Jurkat, Clone E6-1 (cell line): ENCODE results near the gene CSMD2.
"Not testable (repeated sequence)": the region's sequence is repeated elsewhere in the genome, so short reads cannot be mapped to it uniquely, and the experiment has no call there.

ENCODE experiments used
- DNase-seq: peaks from one replicate; pipeline ENCODE4 v3.0.0-alpha.2; 2011; ENCODE audit warnings: low read depth, low spot score
- H3K4me3 ChIP-seq: 2 replicates; pipeline ENCODE4 v1.5.1; 2011; ENCODE audit warnings: mild to moderate bottlenecking, low read length, control low read depth, moderate library complexity

CSMD2 gene

DNA sequence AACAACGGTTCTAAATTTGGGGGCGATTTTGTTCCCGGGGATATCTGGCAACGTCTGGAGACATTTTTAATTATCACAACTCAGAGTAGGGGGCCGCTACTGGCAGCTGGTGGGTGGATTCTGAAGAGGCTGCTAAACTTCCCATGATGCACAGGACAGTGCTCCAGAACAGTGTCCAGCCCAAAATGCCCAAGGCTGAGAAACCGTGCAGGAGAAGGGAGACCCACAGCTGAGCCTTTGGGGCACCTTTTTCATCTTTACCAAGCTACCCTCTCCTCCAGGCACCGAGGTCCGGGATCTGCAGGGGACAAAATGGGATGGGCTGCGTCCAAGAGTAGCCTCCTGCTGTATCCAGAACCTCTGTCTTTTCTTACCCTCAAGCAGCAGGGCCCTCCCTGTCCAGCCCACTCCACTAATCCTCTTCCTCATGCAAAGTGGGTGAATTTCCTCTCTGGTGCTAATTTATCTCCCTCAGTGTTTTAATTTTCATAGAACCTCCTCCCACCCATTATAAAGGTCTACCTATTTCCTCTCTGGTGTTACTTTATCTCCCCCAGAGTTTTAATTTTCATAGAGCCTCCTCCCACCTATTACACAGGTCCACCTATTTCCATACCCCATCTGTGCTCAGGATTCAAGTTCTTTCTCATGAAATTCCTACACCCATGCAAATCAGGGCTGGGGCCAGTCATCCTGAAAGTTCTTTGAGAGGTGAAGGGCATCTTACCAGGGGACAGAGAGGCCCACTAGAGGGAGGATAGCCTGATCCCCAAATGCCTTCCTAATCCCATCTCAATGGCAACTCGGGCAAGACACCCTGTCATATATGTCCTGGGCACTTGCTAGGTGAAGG, 42.7 kb downstream of the CSMD2 start:
- DNase-seq: no peak
- no peak overlapping the region for H3K4me3 ChIP-seq

DNA sequence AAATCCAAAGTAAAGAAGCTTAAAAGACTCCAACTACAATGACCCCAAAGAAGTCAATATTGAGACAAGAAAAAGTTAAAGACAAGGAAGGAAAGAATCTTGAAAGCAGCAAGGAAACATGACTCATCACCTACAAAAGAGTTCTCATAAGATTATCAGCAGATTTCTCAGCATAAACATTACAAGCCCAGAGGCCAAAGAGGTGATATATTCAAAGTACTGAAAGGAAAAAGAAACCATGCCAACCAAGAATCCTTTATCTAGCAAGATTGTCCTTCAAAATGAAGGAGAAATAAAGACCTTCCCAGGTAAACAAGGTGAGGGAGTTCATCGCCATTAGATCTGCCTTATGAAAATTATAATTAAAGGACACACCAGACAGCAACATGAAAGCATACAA, 49.8 kb downstream of the CSMD2 start:
- H3K4me3 ChIP-seq: no peak overlapping the region
- DNase-seq: no peak

DNA sequence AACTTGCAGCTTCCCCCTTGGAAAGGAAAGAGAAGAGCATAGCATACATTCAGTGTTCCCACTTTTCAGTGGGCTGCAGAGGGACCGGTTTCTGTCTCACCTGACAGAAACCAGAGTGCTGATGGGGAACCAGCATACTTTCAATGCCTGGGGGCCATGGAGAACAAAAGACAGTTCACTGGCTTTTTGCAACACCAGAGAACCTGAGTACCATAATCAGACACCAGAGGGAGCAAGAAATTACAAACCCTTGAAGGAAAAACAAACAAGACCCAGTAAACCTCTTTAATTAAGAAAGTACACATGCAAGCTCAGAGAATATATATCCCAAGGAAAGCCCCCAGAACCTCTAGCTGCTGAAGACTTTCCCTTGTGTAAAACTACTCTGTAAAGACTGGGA, 51.1 kb downstream of the CSMD2 start:
- DNase-seq: peak; percentile 17
- no peak overlapping the region for H3K4me3 ChIP-seq

DNA sequence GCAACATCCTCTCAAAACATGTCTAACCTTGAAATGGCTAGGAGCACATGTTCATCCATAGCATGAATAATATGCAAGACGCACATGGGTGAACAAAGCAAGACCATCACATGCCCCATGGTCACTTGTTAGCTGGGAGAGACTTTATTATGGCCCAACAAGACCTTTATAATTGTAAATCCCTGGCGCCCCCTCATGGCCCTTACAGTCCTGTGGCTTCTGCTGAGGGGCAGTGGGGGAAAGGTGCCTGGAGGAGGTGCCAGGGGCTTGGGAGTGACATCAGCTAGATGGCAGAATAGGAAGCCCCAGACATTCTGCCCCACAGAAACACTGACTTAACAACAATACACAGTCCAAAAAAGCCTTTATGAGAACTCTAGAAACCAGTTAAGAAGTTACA, 51.7 kb downstream of the CSMD2 start:
- DNase-seq: no peak
- H3K4me3 ChIP-seq: no peak overlapping the region

DNA sequence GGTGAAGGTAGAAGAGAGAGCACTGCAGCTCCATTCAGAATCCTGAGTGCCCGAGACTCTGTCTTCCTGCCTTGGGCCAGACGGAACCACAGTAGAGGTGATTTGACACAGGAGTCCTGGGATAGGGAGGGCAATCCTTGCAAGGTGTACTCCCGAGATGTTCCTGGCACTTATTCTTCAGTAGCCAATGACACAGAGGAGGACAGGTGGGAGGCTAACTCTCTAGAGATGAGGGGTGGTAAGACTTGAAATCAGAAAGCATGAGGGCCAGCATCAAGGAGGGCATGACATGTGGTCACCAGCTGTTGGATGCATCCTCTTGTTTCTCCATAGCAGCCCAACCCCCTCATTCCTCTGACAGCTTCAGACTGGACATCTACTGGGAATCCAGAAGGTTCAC, 56.3 kb downstream of the CSMD2 start:
- DNase-seq: no peak
- H3K4me3 ChIP-seq: no peak overlapping the region

DNA sequence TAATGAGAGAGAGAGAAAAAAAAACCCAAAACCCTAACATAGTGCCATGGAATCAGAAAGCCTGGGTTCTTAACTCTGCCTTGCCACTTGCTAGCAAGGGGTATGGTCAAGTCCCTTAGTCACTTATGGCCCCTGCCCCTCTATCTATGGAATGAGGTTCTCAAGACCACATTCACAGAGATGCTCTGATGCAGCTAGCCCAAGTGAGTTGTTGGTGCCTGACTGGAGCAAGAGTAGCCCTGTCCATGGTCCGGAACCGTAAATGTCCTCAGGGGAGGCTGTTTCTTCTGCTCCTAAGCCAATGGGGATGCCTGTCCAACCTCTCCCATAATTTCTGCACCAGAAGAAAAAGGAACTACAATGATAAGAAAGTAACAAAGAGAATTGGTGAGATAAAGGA, 56.8 kb downstream of the CSMD2 start:
- no peak overlapping the region for H3K4me3 ChIP-seq
- no peak for DNase-seq

DNA sequence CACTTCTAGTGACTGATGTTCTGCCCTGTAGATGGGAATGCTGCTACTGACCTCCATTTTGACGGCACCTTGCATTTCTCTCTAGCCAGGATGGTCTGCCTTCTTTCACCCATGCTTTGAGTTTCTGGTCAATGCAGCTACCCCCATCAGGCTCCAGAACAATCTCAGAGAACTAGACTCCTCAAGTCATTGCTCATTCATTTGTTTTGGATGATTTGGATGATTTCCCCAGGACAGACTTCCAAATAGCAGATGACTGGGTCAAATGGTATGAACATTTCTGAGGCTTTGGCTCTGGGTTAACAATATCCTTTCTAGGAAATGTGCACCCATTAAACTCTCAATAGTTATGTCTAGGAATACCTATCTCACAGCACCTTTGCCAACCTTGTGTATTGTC, 63.9 kb downstream of the CSMD2 start:
- DNase-seq: no peak
- no peak overlapping the region for H3K4me3 ChIP-seq

DNA sequence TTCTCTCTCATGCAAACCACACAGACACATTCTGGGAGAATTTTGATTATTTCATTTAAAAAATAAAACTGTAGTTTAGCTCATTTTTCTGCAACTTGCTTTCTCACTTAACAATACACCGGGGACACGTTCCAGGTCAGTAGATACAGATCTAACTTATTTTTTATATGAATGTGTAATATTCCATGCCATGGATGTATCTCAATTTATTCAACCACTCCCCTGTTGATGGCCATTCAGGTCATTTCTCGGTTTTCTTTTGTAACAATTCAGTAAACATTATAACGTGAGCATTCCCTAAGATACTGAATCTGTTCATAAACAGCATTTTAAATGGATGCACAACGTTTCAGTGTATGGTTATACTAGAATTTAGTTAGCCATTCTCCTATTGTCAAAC, 64.7 kb downstream of the CSMD2 start:
- no peak overlapping the region for H3K4me3 ChIP-seq
- no peak for DNase-seq

DNA sequence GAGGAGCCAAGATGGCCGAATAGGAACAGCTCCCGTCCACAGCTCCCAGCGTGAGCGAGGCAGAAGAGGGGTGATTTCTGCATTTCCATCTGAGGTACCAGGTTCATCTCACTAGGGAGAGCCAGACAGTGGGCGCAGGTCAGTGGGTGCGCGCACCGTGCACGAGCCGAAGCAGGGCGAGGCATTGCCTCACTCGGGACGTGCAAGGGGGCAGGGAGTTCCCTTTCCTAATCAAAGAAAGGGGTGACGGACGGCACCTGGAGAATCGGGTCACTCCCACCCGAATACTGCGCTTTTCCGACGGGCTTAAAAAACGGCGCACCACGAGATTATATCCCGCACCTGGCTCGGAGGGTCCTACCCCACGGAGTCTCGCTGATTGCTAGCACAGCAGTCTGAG, 72.6 kb downstream of the CSMD2 start:
- DNase-seq, H3K4me3 ChIP-seq: not testable (repeated sequence)

DNA sequence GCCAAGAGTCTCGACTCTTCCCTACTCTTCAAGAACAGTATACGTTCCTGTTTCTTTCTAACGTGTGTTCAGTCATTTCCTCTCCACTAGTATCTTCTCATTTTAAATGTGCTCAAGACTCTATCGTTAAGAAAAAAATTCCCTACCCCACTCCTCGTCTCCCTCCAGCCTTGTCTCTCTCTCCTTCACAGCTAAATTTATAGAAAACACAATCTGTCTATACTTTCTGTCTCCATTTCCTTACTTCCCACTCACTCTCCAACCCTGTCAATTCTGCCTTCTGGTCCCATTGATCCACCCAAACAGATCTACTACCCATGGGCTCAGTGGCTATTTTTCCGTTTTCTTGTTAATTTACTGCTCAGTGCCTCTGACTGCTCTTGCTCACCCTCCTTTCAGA, 75.3 kb downstream of the CSMD2 start:
- no peak for DNase-seq
- H3K4me3 ChIP-seq: no peak overlapping the region

DNA sequence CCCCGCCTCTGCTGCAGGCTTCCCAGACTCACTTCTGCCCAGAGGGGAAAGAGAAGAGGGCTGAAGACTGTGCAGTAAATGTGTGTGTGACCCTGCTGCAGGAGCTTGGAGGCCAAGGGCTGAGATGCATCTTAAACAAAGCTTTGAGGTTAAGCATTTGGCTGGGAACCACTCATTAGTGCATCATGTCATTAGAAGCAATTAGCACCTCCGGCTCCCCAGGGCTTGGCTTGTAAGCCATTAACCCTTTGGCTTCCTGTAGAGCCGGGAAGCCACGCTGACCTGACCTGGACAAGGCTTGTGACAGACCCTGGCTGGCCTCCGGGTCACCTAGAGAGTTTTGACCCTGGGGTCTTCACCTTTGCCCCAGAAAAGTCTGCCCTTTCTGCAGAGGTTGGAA, 77.0 kb downstream of the CSMD2 start:
- no peak for DNase-seq
- no peak overlapping the region for H3K4me3 ChIP-seq

DNA sequence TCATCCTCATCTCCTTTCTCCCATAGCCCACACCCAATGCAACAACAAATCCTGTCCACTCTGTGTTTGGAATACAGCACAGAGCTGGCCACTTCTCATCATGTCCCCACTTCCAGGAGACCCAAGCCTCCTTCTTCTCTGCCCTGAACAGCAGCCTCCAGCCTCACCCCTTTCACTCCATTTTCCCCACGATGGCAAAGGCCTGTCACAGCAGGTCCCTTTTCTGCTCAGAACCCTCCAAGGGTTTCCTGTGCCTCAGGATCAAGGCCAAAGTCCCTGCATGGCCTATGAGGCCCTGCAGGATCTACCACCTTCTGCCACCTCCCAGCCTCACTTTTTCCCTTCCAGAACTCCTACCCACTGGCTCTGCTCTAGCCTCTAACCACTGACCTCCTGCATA, 78.5 kb downstream of the CSMD2 start:
- H3K4me3 ChIP-seq: no peak overlapping the region
- no peak for DNase-seq

DNA sequence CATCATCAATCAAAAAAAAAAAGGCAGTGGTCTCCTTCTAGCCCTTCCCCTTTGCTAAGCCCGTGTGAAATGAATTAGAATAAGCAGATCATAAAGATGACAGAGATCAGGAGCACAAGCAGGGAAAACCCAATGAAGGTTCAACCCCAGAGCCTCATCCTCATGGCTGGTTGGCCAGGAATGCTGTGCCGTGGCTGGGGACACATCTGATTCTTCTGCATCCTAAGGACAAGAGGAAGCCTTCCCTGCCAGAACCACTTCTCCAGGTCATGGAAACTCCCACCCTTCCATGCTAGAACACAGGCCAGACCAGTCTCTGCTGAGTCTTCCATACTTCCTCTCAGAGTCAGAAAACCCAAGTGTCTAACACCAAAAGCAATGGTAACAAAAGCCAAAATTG, 81.1 kb downstream of the CSMD2 start:
- no peak for DNase-seq
- no peak overlapping the region for H3K4me3 ChIP-seq

DNA sequence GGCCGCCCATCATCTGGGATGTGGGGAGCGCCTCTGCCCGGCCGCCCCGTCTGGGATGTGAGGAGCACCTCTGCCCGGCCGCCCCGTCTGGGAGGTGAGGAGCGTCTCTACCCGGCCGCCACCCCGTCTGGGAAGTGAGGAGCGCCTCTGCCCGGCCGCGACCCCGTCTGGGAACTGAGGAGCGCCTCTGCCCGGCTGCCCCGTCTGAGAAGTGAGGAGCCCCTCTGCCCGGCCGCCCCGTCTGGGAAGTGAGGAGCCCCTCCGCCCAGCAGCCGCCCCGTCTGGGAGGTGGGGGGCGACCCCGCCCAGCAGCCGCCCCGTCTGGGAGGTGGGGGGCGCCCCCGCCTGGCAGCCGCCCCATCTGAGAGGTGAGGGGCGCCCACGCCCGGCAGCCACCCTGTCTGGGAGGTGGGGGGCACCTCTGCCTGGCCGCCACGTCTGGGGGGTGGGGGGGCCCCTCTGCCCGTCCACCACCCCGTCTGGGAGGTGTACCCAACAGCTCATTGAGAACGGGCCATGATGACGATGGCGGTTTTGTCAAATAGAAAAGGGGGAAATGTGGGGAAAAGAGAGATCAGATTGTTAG, 82.9 kb downstream of the CSMD2 start:
- DNase-seq, H3K4me3 ChIP-seq: not testable (repeated sequence)

DNA sequence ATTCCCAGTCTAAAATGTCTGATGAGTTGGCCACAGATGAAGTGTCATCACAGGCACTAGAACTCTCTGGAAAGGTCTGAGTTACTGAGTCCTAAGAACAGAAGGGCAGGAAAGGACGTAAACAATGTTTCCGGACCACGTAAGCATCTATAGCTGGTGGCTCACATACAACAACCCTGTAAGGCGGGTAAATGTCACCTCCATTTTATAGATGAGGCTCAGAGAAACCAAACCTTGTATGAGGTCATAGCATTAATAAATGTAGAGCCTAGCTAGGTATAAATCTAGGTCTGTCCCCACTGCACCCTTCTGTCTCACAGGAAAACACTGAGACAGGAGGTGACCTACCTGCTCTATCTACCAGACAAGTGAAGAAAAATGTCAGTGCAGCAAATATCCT, 86.6 kb downstream of the CSMD2 start:
- no peak overlapping the region for H3K4me3 ChIP-seq

DNA sequence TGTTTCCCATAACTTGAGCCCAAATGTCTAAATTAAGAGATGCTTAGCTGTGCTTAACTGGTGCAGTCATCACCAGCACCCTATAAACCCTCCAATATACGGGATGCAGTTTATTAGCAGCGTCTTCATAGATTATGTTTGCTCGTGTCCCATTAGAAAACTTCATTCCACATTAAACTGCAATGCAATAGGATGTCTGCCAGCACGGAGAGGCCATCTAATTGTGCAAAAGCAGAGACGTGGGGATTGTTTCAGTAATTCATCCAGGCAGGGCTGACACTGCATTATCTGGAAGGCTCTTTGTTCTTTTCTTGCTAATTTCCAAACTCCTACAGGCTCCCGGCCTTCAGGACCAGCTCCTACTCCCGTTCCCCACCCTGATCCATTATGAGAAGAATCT, 89.5 kb downstream of the CSMD2 start:
- no peak overlapping the region for H3K4me3 ChIP-seq
- DNase-seq: no peak

More for the DNA sequence above, 86.6 kb downstream of the CSMD2 start:
- no peak for DNase-seq

DNA sequence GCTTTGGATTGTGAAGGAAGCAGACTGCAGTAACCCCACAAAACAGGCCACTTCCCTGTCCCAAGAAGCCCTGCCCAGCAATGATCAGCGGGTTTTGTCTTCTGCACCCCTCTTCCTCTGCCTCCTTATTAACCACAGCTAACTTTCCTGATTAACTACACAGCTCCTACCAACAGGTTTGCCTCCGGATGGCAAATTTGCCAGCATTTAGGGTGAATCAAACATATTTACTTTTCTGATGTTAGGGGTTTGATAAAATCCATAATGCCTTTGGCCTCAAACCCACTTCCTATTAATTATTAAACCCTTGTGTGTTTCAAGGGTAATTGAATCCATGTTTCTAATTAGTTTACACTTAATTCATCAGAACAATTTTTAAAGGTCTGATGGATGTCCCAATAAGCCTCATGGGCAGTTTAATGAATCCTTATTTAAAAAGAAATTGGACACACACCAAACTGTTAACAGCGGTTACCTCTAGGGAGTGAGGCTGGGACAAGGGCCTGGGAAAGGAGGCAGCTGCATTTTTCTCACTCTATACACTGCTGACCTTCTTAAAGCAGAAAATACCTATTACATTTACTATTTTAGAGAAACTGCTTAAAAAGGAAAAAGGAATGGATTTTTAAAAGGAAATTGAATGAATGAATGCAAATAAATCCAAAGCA, 91.9 kb downstream of the CSMD2 start:
- DNase-seq: no peak
- no peak overlapping the region for H3K4me3 ChIP-seq

DNA sequence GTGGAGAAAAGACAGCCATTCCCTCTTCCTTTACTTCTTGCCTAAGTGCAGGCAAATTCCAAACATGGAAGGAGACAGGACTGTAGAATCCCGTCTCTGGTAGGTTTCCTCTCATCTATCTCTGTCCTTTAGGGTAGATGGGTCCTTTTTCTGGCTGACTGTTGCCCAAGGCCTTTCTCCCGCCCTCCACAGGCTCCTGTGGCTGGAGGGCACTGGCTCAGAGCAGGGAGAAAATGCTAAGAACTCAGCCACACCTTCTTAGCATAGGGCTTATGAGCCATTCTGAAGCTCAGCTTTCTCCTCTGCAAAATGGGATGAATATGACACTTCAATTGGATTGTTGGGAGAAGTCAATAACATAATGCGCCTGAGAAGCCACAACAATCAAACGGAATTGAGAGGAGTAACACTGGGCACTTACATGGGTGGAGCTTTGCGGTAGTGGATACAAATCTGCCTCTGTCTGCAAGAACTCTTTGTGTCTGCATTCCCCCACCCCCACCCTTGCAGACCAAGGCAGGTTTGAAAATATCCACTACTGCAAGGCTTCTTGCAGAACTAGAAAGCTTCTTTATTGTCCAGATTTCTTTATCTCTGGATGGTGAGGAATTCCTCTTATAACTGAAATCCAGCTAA, 94.7 kb downstream of the CSMD2 start:
- no peak for DNase-seq
- no peak overlapping the region for H3K4me3 ChIP-seq

DNA sequence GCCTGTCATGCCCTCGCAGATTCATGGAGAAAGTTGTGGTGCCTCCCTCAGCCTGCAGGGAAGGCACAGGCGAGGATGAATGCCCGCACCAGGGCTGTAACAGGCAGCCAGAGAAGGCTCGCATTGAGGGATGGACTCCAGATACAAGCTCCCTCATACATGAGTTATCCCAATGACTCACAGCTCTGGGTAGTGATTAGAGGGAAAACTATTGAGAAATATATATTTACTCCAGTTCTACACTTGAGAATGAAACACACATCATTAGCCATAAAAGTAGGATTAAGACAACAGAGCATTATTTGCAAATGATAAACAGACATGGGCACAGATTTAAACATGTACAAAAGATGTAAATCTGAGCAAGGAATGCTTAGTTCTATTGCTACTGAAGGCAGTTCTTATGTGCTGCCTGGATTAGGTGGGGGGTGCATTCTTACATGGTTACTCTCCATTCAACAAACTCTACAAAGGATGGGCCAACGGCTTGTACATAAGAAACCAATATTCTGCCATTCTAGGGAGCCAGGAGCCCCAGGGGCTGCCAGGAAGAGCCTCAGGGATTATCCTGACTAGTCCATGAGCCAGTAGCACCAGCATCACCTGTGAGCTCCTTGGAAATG, 97.9 kb downstream of the CSMD2 start:
- no peak for DNase-seq
- no peak overlapping the region for H3K4me3 ChIP-seq

DNA sequence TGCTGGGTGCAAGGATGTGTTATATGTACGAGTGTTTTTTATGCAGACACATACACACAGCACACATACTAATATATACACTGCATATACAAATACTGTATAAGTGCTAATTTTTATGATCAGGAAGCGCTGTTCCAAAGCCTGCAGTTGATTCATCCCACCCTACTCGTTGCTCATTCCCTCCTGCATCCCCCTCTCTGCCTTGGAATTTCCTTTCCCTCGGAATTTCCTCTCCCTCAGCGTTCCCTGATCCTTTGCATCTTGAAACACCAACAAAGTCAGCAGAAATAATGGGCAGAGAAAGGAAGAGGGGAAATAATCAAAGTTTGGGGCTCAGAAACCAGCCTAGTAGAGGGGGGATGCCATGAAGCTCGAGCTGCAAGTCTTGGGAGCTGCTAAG, 98.9 kb downstream of the CSMD2 start:
- no peak overlapping the region for H3K4me3 ChIP-seq
- DNase-seq: no peak
